H1 (cell line): Measurements from ENCODE around the gene PKN3. TPM values are rescaled to one million over a fixed set of nuclear protein-coding genes. Genes with fewer than 3 reads are reported as not detected.

Experiments used
- CTCF ChIA-PET: fragments of 300-600 bp; sonication (Branson Sonifier 250); formaldehyde crosslinking; loops from one replicate; lab custom pipeline; 2021; ENCODE audit not compliant: partially characterized antibody; lab: Charles Lee
- POLR2A ChIA-PET: fragments of 300-600 bp; sonication (Branson Sonifier 250); formaldehyde crosslinking; loops from one replicate; lab custom pipeline; 2021; ENCODE audit warnings: inconsistent platforms; ENCODE audit not compliant: partially characterized antibody; lab: Charles Lee
- DNase-seq, 2 experiments: peaks; one replicate each; pipeline versions ENCODE4 v3.0.0 to v3.0.0-alpha.2; 2010 to 2022; ENCODE audit warnings: low spot score in 2 of 2, low read depth in 1 of 2, mixed read lengths in 1 of 2
- FAIRE-seq: peaks from 2 replicates; lab custom pipeline; 2011; peaks lifted over from hg19 to GRCh38; lab: Jason Lieb, UNC
- H2AFZ ChIP-seq: 2 replicates; pipeline ENCODE4 v1.8.1; 2012; ENCODE audit warnings: low read length, inconsistent platforms
- H2AK5ac ChIP-seq: 2 replicates; pipeline ENCODE4 v1.6.1; 2013; ENCODE audit warnings: low read depth, low read length
- H2BK120ac ChIP-seq: replicated peaks from 2 replicates; pipeline ENCODE3; 2013; ENCODE audit warnings: low read depth, low read length, inconsistent platforms
- H2BK12ac ChIP-seq: 2 replicates; pipeline ENCODE4 v1.6.1; 2013; ENCODE audit warnings: low read depth, low read length
- H2BK15ac ChIP-seq: 2 replicates; pipeline ENCODE4 v1.6.1; 2013; ENCODE audit warnings: low read length
- H2BK20ac ChIP-seq: 2 replicates; pipeline ENCODE4 v1.6.1; 2013; ENCODE audit warnings: low read length
- H2BK5ac ChIP-seq: 2 replicates; pipeline ENCODE4 v1.6.1; 2013; ENCODE audit warnings: low read depth, low read length
- H3K14ac ChIP-seq: 2 replicates; pipeline ENCODE4 v1.6.1; 2013; ENCODE audit warnings: inconsistent platforms; ENCODE audit not compliant: insufficient read length
- H3K18ac ChIP-seq: 2 replicates; pipeline ENCODE4 v1.6.1; 2013; ENCODE audit warnings: low read length; ENCODE audit errors: extremely low read depth
- H3K23ac ChIP-seq: 2 replicates; pipeline ENCODE4 v1.6.1; 2013; ENCODE audit warnings: inconsistent platforms; ENCODE audit not compliant: insufficient read length
- H3K23me2 ChIP-seq: 2 replicates; pipeline ENCODE4 v1.6.1; 2013; ENCODE audit warnings: low read depth, low read length
- H3K27ac ChIP-seq: 2 replicates; pipeline ENCODE4 v1.6.1; 2011; ENCODE audit warnings: low read depth, low read length, inconsistent platforms
- H3K27me3 ChIP-seq, 4 experiments: replicated peaks in 1 of 4; 1 replicate in 1 of 4; 2 replicates in 3 of 4; pipeline versions ENCODE4 v1.6.1 to v1.8.1; 2011 to 2013; ENCODE audit warnings: low read length in 3 of 4, mild to moderate bottlenecking in 3 of 4, inconsistent platforms in 2 of 4, mixed read lengths in 2 of 4, moderate library complexity in 1 of 4; ENCODE audit not compliant: control insufficient read depth in 3 of 4, insufficient read depth in 3 of 4; ENCODE audit errors: extremely low read depth in 1 of 4
- H3K36me3 ChIP-seq, 4 experiments: 2 replicates each; pipeline versions ENCODE4 v1.6.1 to v1.8.1; 2011 to 2013; ENCODE audit warnings: mild to moderate bottlenecking in 4 of 4, low read length in 3 of 4, moderate library complexity in 2 of 4, control low read depth in 1 of 4, inconsistent platforms in 1 of 4; ENCODE audit not compliant: insufficient read depth in 4 of 4, control insufficient read depth in 2 of 4
- H3K4ac ChIP-seq: replicated peaks from 2 replicates; pipeline ENCODE3; 2013; ENCODE audit warnings: low read length, low read depth, mixed read lengths, inconsistent platforms; ENCODE audit not compliant: insufficient read length
- H3K4me1 ChIP-seq, 4 experiments: replicated peaks in 1 of 4; 1 replicate in 1 of 4; 2 replicates in 3 of 4; pipeline versions ENCODE4 v1.6.1 to v1.8.1; 2011 to 2013; ENCODE audit warnings: low read length in 3 of 4, inconsistent platforms in 2 of 4, mixed read lengths in 1 of 4; ENCODE audit not compliant: insufficient read depth in 4 of 4, control insufficient read depth in 3 of 4
- H3K4me2 ChIP-seq, 2 experiments: 2 replicates each; pipeline versions ENCODE4 v1.6.1 to v1.8.1; 2011 to 2013; ENCODE audit warnings: low read depth in 2 of 2, low read length in 2 of 2, control low read depth in 1 of 2, inconsistent platforms in 1 of 2, mild to moderate bottlenecking in 1 of 2; ENCODE audit not compliant: insufficient read depth in 1 of 2
- H3K4me3 ChIP-seq, 4 experiments: fragments of 200-600, 300-600 bp in 1 of 4; sonication (generic), shearing (Covaris generic), sonication (Bioruptor Twin) in 1 of 4; 2 replicates each; pipeline versions ENCODE4 v1.5.1 to v1.8.1; 2011 to 2016; ENCODE audit warnings: low read length in 4 of 4, low read depth in 3 of 4, control low read depth in 2 of 4, inconsistent platforms in 2 of 4, mild to moderate bottlenecking in 2 of 4, mixed read lengths in 1 of 4, moderate library complexity in 1 of 4; ENCODE audit not compliant: insufficient read depth in 2 of 4; ENCODE audit errors: extremely low read depth in 1 of 4
- H3K56ac ChIP-seq: replicated peaks from 2 replicates; pipeline ENCODE3; 2013; ENCODE audit warnings: low read depth, mild to moderate bottlenecking, mixed read lengths, low read length, inconsistent platforms; ENCODE audit not compliant: insufficient read length
- H3K79me1 ChIP-seq: 2 replicates; pipeline ENCODE4 v1.6.1; 2013; ENCODE audit warnings: low read depth, low read length, control low read depth
- H3K79me2 ChIP-seq, 2 experiments: 2 replicates each; pipeline versions ENCODE4 v1.6.1 to v1.8.1; 2012 to 2013; ENCODE audit warnings: low read length in 2 of 2, mild to moderate bottlenecking in 2 of 2, inconsistent platforms in 1 of 2; ENCODE audit not compliant: insufficient read depth in 2 of 2, control insufficient read depth in 1 of 2
- H3K9ac ChIP-seq, 4 experiments: replicated peaks in 1 of 4; 1 replicate in 1 of 4; 2 replicates in 3 of 4; pipeline versions ENCODE4 v1.6.1 to v1.8.1; 2011 to 2013; ENCODE audit warnings: low read depth in 3 of 4, low read length in 3 of 4, control low read depth in 2 of 4, mild to moderate bottlenecking in 2 of 4, moderate library complexity in 2 of 4, inconsistent platforms in 1 of 4; ENCODE audit errors: extremely low read depth in 1 of 4
- H3K9me3 ChIP-seq, 2 experiments: 2 replicates each; pipeline versions ENCODE4 v1.6.1 to v1.8.1; 2012 to 2013; ENCODE audit warnings: mild to moderate bottlenecking in 2 of 2, moderate library complexity in 2 of 2, control low read depth in 1 of 2, inconsistent platforms in 1 of 2, low read depth in 1 of 2, low read length in 1 of 2, mixed read lengths in 1 of 2; ENCODE audit not compliant: insufficient read depth in 2 of 2
- H4K20me1 ChIP-seq, 2 experiments: replicated peaks in 1 of 2; 2 replicates each; pipeline versions ENCODE3 to v1.8.1; 2011 to 2013; ENCODE audit warnings: inconsistent platforms in 2 of 2, low read length in 2 of 2, mild to moderate bottlenecking in 1 of 2; ENCODE audit not compliant: insufficient read depth in 2 of 2, control insufficient read depth in 1 of 2
- H4K5ac ChIP-seq: 2 replicates; pipeline ENCODE4 v1.6.1; 2013; ENCODE audit warnings: low read length, low read depth, mixed read lengths, inconsistent platforms; ENCODE audit not compliant: insufficient read length
- H4K8ac ChIP-seq: 2 replicates; pipeline ENCODE4 v1.8.0; 2013; ENCODE audit warnings: mild to moderate bottlenecking, moderate library complexity, low read length, inconsistent platforms; ENCODE audit not compliant: insufficient read depth; ENCODE audit errors: extremely low read depth
- H4K91ac ChIP-seq: replicated peaks from 2 replicates; pipeline ENCODE3; 2013; ENCODE audit warnings: low read length, mixed read lengths, inconsistent platforms; ENCODE audit not compliant: insufficient read length
- BRCA1 ChIP-seq: IDR thresholded peaks from 2 replicates; pipeline ENCODE4 v1.6.1; 2012; ENCODE audit warnings: low read depth, low read length, improper control_type of control experiment
- CHD2 ChIP-seq: IDR thresholded peaks from 2 replicates; pipeline ENCODE4 v1.6.1; 2012; ENCODE audit warnings: low read length, improper control_type of control experiment
- CTBP2 ChIP-seq: IDR thresholded peaks from 2 replicates; pipeline ENCODE4 v1.7.0; 2011; ENCODE audit warnings: borderline replicate concordance, mild to moderate bottlenecking, moderate library complexity, mixed read lengths, low read length; ENCODE audit not compliant: insufficient read depth, insufficient read length
- EGR1 ChIP-seq: IDR thresholded peaks from 2 replicates; pipeline ENCODE4 v1.6.1; 2011; ENCODE audit warnings: low read depth, low read length, borderline replicate concordance
- GTF2F1 ChIP-seq: IDR thresholded peaks from 2 replicates; pipeline ENCODE4 v1.6.1; 2012; ENCODE audit warnings: low read depth, low read length, improper control_type of control experiment, borderline replicate concordance
- HDAC6 ChIP-seq: IDR thresholded peaks from one replicate; pipeline ENCODE4 v1.7.1; 2012; ENCODE audit warnings: low read depth, mild to moderate bottlenecking, inconsistent platforms, low read length, moderate library complexity
- NANOG ChIP-seq: IDR thresholded peaks from 2 replicates; pipeline ENCODE4 v1.6.1; 2011; ENCODE audit warnings: low read length, low read depth, mild to moderate bottlenecking, inconsistent platforms; ENCODE audit not compliant: insufficient read depth, poor library complexity, severe bottlenecking
- RAD21 ChIP-seq, 2 experiments: IDR thresholded peaks in 1 of 2; conservative IDR thresholded peaks in 1 of 2; 2 replicates each; pipeline ENCODE4 v1.6.1; 2011; ENCODE audit warnings: low read depth in 2 of 2, low read length in 2 of 2, improper control_type of control experiment in 1 of 2, inconsistent platforms in 1 of 2, mild to moderate bottlenecking in 1 of 2, moderate library complexity in 1 of 2
- RNF2 ChIP-seq: fragments of 200-900, 300-1000 bp; sonication (generic); IDR thresholded peaks from 2 replicates; pipeline ENCODE4 v1.7.1; 2016; ENCODE audit warnings: borderline replicate concordance, low read depth, mild to moderate bottlenecking, antibody characterized with exemption, low read length; ENCODE audit not compliant: poor library complexity, severe bottlenecking; ENCODE audit errors: missing control alignments
- SAP30 ChIP-seq: fragments of 300-600 bp; sonication (generic); IDR thresholded peaks from 2 replicates; pipeline ENCODE4 v1.7.1; 2012; ENCODE audit warnings: low read length, moderate library complexity, mild to moderate bottlenecking, inconsistent platforms; ENCODE audit not compliant: insufficient read depth, insufficient replicate concordance
- USF2 ChIP-seq: IDR thresholded peaks from 2 replicates; pipeline ENCODE4 v1.6.1; 2011; ENCODE audit warnings: low read length, improper control_type of control experiment
- WGBS, 2 experiments: shearing (Covaris generic) in 1 of 2; methylation state at CpG; one replicate each; pipeline versions ENCODE4 v1.1.6 to v1.1.7; 2013 to 2015; ENCODE audit warnings: low lambda C conversion rate in 2 of 2, mixed read lengths in 2 of 2, inconsistent platforms in 1 of 2, low coverage in 1 of 2, missing lambda C conversion rate in 1 of 2; ENCODE audit not compliant: insufficient replicate concordance in 2 of 2, insufficient coverage in 1 of 2, insufficient read length in 1 of 2; ENCODE audit errors: extremely low coverage in 1 of 2, missing lambda C conversion rate in 1 of 2; 5-methylcytosine and 5-hydroxymethylcytosine counted together
- polyA plus RNA-seq, 7 experiments: library from polyadenylated mRNA; depleted of rRNA in 3 of 7; stranded (reverse) in 5 of 7; unstranded in 2 of 7; fragments of >200 nt in 5 of 7; fragments of 200-250 nt in 2 of 7; gene quantifications; 1 replicate in 5 of 7; 2 replicates in 1 of 7; 4 replicates in 1 of 7; pipeline versions ENCODE4 v1.2.1 to v1.2.3, GENCODE V29; 2011 to 2013; ENCODE audit warnings: missing spikeins in 2 of 7, mixed read lengths in 2 of 7
- total RNA-seq: library from RNA; stranded (reverse); fragmentation: NEBNext Ultra II Directional; extraction: Animal tissue kit (Norgen Biotek cat#: 25700); gene quantifications from 2 replicates; pipeline ENCODE4 v1.2.1, GENCODE V29; 2021

Gene PKN3
- total and polyA plus RNA-seq, 2 of the 8 experiments (the other 6 are each of a cell fraction or from before 2014, with no cell fraction given): 15.7 to 16.3 TPM

DNA sequence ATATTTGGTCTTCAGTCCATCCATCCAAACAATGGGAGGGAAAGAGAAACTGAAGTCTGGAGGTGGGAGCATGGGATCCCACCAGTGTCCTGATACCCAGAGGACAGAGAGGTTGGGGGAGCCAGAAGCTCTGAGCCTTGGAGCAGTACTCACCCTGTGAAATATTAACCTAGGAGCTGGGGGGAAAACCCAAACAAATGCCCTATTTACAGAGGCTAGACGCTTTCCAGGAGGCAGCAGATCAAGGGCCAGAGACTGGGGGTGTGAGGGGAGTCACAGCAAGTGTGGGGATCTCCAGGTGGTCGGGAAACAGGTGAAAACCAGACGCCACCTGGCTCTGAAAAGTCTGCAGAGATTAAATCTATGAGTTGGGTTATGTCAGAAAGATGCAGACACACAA lies 63.2 kb downstream of the PKN3 start:
- POLR2A ChIA-PET: interaction anchor here (1.1 to 1.4 kb wide), 5 partner anchors 12 to 80 kb away, joined by 3 to 5 read pairs (median 4); partner anchors contain the start of gene SPOUT1
- 84% methylated on average over 3 of the region's 3 CpGs; no CpG with 5 or more reads in 1 of the 2 experiments for WGBS, 2 experiments
- H3K4me1 ChIP-seq: peaks cover 0 to 3% (median 2%) of the 10 kb centered on the region in 4 experiments; a peak in 2 of 7 replicates
- TF ChIP-seq RAD21 (IDR thresholded peaks at IDR 0.05 in 1 of 2, conservative IDR thresholded peaks at IDR 0.05 in 1 of 2; ENCODE audit: low read depth in 2 of 2, low read length in 2 of 2): no peak
- TF ChIP-seq RNF2: no peak
- TF ChIP-seq GTF2F1: no peak
- no peak for TF ChIP-seq NANOG
- TF ChIP-seq SAP30: no peak
- TF ChIP-seq HDAC6: no peak
- TF ChIP-seq EGR1: no peak
- no peak for TF ChIP-seq BRCA1
- TF ChIP-seq CTBP2: no peak
- no peak for TF ChIP-seq CHD2
- no peak for TF ChIP-seq USF2

More for the DNA sequence above, 63.2 kb downstream of the PKN3 start:
- Histone ChIP-seq H4K5ac (no peak overlapping the region), H3K14ac (no peak overlapping the region), H3K4me2 (no peak overlapping the region), H3K56ac (no peak overlapping the region), H3K79me1 (peaks cover under 1% of the 10 kb centered on the region; the same call in 1 of the 2 replicates), H3K4me3 (no peak overlapping the region), H2BK5ac (no peak overlapping the region), H3K9me3 (no peaks in the 10 kb centered on the region), H4K20me1 (peaks cover 0 to 3% of the 10 kb centered on the region in 2 experiments), H3K18ac (no peak overlapping the region), H2AFZ (no peak overlapping the region), H2BK120ac (no peak overlapping the region), H4K91ac (no peak overlapping the region), H2BK15ac (no peak overlapping the region), H3K27me3 (no peaks in the 10 kb centered on the region), H3K27ac (no peak overlapping the region), H3K4ac (no peak overlapping the region), H3K23me2 (no peaks in the 10 kb centered on the region), H3K23ac (no peak overlapping the region), H2BK12ac (no peak overlapping the region), H2AK5ac (no peak overlapping the region), H2BK20ac (no peak overlapping the region), H3K36me3 (no peaks in the 10 kb centered on the region; a peak in 1 of 8 replicates), H4K8ac (no peak overlapping the region), H3K9ac (no peak overlapping the region), H3K79me2 (peaks cover 0 to 9% of the 10 kb centered on the region in 2 experiments; a peak in 2 of 4 replicates)
- FAIRE-seq (no peak), DNase-seq (no peak)
- CTCF ChIA-PET: interaction anchor here (0.8 to 5.4 kb wide), 16 partner anchors 10 to 127 kb away, joined by 3 to 27 read pairs (median 7); partner anchors contain the start of gene ENDOG
